ENCODE data around the gene LRRK1. TPM values are rescaled to one million over a fixed set of nuclear protein-coding genes. Genes with fewer than 3 reads are reported as not detected.

Gene LRRK1
- total RNA-seq, 2 donors from 2014 or later = 18.6 to 20.3 TPM

DNA sequence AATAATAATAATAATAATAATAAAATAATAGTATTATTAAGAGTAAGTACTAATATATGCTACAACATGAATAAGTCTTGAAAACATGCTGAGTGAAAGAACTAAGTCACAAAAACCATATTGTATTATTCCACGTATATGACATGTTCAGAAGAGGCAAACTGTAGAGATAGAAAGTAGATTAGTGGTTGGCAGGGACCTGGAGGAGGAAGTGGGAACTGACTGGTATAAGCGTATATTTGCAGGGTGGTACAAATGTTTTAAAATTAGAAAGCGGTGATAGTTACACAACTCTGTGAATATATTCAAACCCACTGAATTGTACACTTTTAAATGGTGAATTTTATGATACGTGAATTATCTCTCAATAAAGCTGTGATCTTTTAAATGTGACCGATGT is 32.8 kb downstream of the LRRK1 start:
- TF ChIP-seq POLR2AphosphoS5 (IDR thresholded peaks at IDR 0.05) (no peak), POLR2A (IDR thresholded peaks at IDR 0.05) (no peak)
- TF ChIP-seq, protein P1, sequence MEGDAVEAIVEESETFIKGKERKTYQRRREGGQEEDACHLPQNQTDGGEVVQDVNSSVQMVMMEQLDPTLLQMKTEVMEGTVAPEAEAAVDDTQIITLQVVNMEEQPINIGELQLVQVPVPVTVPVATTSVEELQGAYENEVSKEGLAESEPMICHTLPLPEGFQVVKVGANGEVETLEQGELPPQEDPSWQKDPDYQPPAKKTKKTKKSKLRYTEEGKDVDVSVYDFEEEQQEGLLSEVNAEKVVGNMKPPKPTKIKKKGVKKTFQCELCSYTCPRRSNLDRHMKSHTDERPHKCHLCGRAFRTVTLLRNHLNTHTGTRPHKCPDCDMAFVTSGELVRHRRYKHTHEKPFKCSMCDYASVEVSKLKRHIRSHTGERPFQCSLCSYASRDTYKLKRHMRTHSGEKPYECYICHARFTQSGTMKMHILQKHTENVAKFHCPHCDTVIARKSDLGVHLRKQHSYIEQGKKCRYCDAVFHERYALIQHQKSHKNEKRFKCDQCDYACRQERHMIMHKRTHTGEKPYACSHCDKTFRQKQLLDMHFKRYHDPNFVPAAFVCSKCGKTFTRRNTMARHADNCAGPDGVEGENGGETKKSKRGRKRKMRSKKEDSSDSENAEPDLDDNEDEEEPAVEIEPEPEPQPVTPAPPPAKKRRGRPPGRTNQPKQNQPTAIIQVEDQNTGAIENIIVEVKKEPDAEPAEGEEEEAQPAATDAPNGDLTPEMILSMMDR (IDR thresholded peaks at IDR 0.05) = no peak
- Histone ChIP-seq H3K36me3 (no peaks in the 10 kb centered on the region), H3K27ac (no peak overlapping the region), H3K27me3 (replicated peaks; ENCODE audit: insufficient read depth) (no peaks in the 10 kb centered on the region), H3K4me1 (replicated peaks) (no peaks in the 10 kb centered on the region), H3K9me3 (no peaks in the 10 kb centered on the region), H3K4me3 (no peak overlapping the region)
- DNase-seq (ENCODE audit: low spot score) = no peak
- WGBS = 83% methylated on average over 5 of the region's 5 CpGs
- intact Hi-C loops (cut with DNase I) = no loop called here

DNA sequence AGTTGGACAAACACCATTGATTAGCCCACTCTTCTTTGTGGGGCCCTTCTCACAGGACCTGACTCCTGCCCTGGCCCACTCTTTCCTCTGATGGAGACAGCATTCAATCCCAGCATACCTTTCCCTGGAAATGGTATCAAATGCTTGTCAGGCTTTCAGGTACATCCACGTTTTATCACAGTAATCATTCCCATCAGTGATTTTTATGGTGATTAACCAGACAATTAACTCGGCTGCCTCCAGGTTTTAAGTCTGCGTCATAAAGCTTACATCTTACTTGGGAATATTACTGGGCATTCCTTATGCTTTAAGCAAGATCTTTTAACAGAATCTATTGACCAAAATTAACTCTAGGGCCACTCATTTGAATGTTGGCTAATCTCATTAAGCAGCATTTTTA is 33.4 kb downstream of the LRRK1 start:
- intact Hi-C loops (cut with DNase I) = no loop called here
- H3K27ac ChIP-seq = no peak overlapping the region
- no peak for TF ChIP-seq POLR2A (IDR thresholded peaks at IDR 0.05)
- TF ChIP-seq, protein P1 (IDR thresholded peaks at IDR 0.05) = no peak
- no peak for TF ChIP-seq POLR2AphosphoS5 (IDR thresholded peaks at IDR 0.05)
- H3K4me1 ChIP-seq (replicated peaks) = no peaks in the 10 kb centered on the region
- no peaks in the 10 kb centered on the region for H3K9me3 ChIP-seq
- no peaks in the 10 kb centered on the region for H3K27me3 ChIP-seq (replicated peaks; ENCODE audit: insufficient read depth)
- 49% methylated on average over 3 of the region's 3 CpGs for WGBS
- DNase-seq (ENCODE audit: low spot score) = no peak
- H3K4me3 ChIP-seq = no peak overlapping the region
- no peaks in the 10 kb centered on the region for H3K36me3 ChIP-seq

DNA sequence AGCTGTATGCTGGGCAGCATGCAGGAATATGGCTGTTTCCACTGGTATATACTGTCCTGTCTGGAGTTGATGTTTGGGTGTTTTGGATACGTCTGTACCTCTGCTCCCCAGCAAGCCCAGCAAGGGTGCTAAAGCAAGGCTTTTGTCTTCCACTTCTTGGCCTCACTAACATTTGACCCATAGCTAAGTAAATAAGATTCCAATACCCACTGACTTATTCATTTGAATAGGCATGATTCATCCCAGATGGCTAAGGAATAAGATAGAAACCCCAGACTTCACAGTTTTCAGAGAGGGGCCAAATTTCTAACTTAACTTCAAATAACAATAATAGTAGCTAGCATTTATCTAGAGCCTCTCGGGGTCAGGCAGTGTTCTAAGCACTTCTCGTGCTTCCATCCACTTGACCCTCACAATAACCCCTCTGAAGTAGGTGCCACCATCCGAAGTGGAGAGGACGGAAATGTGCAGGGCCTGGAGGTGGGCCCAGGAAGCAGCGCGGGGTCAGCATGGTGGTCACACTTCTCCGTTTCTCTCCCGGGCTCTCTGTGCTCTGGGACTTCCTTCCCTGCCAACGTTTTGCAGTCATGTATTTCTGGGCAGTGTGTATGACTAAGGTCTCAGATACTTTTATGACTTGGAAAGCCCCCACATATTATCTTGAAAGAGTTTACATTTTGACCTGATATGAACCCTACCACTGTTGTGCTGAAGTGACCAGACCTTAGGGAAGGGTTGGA is 39.3 kb downstream of the LRRK1 start:
- DNase-seq (ENCODE audit: low spot score) = no peak
- 58% methylated on average over 10 of the region's 10 CpGs for WGBS
- H3K4me1 ChIP-seq (replicated peaks) = no peaks in the 10 kb centered on the region
- H3K4me3 ChIP-seq = no peak overlapping the region
- no peaks in the 10 kb centered on the region for H3K36me3 ChIP-seq
- intact Hi-C loops (cut with DNase I) = no loop called here
- no peaks in the 10 kb centered on the region for H3K9me3 ChIP-seq
- no peak overlapping the region for H3K27ac ChIP-seq
- H3K27me3 ChIP-seq (replicated peaks; ENCODE audit: insufficient read depth) = no peaks in the 10 kb centered on the region
- TF ChIP-seq POLR2AphosphoS5 (IDR thresholded peaks at IDR 0.05) = no peak
- TF ChIP-seq POLR2A (IDR thresholded peaks at IDR 0.05) = no peak
- TF ChIP-seq, protein P1 (IDR thresholded peaks at IDR 0.05) = no peak

DNA sequence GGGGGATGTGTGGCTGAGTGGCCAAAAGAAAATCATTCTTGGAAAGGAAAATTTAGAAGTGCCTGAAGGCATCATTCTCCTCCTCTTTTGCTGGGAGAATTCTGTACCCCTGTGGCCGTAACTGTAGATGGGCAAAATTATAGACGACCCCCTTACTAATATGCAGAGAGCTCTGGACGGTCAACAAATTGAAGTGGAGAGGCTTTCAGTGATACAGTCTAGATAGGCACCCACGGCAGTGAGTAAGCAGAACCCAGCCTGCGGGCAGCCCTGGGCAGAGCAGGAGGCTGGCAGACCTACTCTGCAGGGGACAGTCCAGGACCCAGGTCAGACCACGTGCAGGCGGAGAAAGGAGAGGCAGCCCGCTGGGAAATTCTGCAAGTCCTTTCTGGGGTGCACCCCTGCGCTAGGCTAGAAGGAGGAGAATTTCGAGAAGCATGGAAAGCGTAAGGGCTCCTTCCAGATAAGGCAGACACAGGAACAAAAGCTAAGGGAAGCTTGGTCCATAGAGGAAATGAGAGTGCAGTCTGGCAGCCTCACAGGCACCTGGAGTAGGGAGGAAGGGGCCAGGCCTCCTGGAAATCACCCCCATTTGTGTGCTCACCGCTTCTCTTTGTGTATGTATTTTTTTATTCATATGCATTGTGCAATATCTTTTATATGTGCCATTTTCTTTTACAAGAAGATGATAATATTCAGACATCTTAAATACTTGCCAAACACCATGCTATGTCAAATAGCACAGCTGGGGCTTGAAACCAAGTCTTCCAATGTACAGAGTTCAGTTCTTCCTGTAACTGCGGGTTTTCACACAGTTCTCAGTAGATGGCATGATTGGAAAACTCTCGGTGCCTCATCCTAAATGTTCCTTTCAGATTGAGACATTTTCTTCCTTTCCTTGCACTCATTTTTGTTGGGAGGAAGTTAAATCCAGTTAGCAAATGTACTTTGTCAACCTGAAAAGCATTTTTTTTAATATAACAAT is 40.2 kb downstream of the LRRK1 start:
- Histone ChIP-seq H3K4me1 (replicated peaks) (no peaks in the 10 kb centered on the region), H3K9me3 (no peaks in the 10 kb centered on the region), H3K4me3 (no peak overlapping the region), H3K27ac (no peak overlapping the region), H3K27me3 (replicated peaks; ENCODE audit: insufficient read depth) (no peaks in the 10 kb centered on the region), H3K36me3 (no peaks in the 10 kb centered on the region)
- WGBS = 84% methylated on average over 14 of the region's 14 CpGs
- TF ChIP-seq, protein P1 (IDR thresholded peaks at IDR 0.05) = no peak
- TF ChIP-seq POLR2A (IDR thresholded peaks at IDR 0.05) (no peak), POLR2AphosphoS5 (IDR thresholded peaks at IDR 0.05) (no peak)
- intact Hi-C loops (cut with DNase I) = no loop called here
- no peak for DNase-seq (ENCODE audit: low spot score)

All from prostate gland (tissue), 2 donors.